GM19455 (cell line): ENCODE results near the gene CDH20.

ENCODE experiments used
- ATAC-seq: cut with Tn5 transposase; IDR thresholded peaks from one replicate; pipeline ENCODE4 v1.9.1; 2021; ENCODE audit not compliant: unreplicated experiment

Gene CDH20

DNA sequence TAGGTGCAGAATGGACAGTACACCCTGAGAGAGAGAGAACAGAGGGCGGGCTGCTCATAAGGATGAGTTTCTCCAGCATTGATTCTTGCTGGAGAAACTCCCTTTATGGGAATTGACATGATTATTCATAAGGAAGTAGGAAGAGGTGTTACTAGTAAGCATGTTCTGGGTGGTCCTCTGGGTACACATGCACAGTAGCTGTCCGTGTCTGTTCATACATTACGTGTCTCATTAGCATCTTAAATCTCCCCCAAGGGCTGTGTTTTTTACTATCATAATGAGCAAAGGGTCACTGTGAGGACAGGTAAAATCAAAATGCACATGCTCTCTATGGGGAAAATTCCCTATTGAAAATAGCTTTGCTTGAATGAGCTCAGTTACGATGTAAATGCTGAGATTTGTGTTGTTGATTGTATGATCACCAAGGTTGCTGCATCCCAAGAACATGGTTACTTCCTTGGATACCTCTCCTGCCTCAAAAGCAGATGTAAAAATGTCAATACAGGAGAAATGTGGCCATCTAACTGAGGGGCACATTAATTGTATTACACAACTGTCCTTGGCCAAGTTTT lies 238.9 kb downstream of the CDH20 start:
- ATAC-seq = no peak

DNA sequence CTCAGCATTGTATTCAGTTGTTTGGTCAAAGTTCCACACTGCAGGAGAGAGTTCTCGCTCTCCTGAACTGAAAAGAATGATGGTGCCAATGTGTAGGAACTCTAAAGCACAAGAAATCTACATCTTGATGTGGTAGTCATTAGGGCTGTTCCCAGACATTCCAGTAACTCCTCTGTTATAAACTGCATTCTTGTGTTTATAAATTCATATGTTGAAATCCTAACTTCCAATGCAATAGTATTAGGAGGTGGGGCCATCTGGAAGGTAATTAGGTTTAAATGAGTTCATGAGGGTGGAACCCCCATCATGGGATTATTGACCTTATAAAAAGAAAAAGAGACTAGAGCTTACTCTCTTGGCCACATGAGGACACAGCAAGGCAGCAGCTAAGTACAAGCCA lies 239.6 kb downstream of the CDH20 start:
- ATAC-seq = no peak

DNA sequence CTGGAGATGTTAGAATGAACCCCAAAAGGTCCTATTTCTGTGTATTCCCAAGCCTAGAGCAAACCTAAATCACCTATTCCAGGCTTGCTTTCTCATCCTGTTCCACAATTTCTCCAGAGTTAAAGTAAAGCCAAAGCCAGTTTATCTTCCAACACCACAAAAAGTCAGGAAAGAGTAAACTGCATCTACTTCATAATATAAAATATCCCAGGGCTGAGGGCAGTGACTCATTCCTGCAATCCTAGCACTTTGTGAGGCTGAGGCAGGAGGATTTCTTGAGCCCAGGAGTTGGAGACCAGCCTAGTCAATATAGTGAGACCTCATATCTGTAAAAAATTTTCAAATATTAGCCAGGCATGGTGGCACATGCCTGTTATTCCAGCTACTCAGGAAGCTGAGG lies 241.4 kb downstream of the CDH20 start:
- ATAC-seq = no peak

DNA sequence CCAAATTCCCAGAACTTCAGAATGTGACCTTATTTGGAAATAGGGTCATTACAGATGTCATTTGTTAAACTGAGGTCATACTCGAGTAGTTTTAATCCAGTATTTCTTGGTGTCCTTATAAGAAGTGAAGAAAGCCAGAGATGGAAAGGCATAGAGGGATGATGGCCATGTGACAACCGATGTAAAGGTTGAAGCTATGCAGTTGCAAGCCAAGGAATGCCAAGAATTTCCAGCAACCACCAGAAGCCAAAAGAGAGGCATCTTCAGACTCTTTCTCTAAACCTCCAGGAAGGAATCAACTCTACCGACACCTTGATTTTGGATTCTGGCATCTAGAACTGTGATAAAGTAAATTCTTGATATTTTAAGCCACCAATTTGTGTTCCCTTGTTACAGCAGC lies 242.2 kb downstream of the CDH20 start:
- no peak for ATAC-seq

DNA sequence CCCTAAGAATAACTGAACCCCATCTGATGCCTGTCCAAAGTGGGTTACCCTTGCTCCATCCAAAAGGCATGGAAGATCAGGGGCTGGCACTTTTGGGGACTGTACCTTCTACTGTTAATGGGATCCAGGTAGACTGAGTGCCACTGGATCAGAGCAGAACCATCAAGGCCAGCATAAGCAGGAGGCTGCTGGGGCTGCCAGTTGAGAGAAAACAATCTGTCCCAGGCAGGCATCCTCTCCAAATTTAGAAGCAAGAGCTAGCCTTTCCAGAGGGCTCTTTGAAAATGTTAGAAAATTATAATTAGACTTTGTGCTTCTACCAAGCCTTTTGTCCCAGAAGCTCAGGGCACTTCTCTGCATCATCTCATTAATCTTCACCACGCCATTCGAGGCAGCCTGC lies 245.6 kb downstream of the CDH20 start:
- no peak for ATAC-seq

DNA sequence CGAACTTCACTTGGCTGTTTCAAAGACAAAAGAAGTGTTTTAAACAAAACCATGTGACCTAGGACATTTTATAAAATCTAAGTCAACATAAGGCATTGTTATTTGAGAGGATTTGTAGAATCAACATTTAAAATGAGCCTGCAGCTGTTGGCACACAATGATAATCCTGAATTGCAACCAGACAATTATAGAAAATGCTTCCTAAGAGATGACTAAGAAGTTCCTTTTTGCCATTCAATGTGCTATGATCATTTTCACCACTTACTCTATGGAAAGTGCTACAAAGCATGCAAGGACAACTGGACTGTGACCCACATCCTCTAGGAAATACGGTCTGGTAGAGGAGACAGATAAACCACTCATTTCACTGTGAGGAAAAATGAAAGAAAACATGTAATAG lies 246.4 kb downstream of the CDH20 start:
- no peak for ATAC-seq

DNA sequence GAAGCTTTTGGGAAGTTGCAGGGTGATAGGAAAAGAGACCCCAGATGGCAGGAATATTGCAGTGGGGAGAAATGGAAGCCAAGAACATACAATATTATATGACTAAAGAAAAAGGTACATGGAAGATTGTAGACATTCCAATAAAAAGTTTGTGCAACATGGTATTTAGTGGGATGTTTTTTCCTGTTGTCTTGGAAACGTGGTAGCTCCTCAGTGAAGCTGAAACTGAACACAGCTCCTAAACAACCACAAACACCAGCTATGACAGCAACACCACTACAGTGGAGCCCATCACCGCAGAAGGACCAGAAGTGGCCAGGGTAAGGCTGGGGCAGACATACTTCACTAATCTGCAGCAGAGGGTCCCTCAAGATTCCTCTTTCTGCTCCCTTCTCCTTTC lies 246.8 kb downstream of the CDH20 start:
- ATAC-seq = no peak

DNA sequence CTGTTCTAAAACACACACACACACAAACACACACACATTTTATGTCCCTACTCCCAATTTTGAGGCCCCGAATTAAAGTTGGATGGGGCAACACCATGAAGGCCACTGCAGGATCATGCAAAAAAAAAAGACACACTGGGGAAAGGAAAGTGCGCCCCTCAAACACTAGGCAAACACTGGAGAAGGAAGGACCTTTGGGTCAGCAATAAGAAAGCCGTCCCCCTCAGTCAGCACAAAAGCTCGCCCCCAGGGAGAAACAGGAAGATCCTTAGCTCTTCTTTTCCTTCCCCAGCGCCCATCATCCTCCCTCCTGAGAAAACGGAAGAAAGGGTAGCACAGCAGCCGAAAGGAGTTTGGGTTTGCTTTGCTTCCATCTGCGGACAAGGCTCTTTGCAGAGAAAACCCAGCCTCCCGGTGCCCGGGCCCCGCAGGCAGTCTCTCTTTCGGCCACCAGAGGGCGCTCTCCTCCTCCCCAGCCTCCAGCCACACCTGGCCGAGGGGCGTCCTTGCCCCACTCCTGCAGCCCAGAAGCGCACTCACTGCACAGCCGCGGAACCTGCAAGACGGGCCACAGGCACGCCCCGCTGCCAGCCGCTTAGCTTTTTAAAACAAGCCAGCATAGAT lies 248.5 kb downstream of the CDH20 start:
- peak; percentile 92 for ATAC-seq

DNA sequence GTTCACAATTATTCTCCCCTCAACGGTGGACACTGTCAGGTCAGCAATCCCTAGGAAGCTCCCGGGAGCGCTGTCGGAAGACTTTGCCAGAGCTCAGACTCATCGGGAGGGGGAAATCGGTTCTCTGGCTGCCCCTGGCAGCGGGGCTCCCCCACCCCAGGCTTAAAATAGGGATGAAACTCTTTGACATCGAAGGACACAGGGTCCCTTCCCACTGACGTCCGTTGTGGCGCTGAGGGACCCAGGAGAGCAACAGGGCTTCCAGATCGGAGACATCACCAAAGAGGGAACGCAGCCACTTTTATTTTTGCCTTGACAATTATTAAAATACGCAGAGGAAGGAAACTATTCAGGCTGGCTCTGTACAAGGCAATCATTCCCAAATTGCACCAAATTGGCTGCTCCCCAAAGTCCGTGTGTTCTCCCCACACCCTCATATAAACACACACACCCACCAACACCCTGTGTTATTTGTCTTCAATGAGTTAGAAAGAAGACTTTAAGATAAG lies 249.0 kb downstream of the CDH20 start:
- ATAC-seq = no peak

DNA sequence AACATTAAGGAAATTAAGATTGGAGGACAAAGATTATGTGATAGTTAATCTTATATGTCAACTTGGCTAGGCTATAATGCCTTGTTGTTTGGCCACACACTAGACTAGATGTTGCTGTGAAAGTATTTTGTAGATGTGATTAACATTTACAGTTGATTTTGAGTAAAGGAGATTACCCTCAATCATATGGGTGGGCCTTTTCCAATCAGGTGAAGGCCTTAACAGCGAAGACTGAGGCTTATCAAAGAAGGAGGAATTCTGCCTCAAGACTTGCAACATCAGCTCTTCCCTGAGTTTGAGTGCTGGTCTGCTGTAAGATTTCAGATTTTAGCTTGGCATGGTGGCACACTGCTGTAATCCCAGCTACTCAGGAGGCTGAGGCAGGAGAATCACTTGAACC lies 250.3 kb downstream of the CDH20 start:
- no peak for ATAC-seq

DNA sequence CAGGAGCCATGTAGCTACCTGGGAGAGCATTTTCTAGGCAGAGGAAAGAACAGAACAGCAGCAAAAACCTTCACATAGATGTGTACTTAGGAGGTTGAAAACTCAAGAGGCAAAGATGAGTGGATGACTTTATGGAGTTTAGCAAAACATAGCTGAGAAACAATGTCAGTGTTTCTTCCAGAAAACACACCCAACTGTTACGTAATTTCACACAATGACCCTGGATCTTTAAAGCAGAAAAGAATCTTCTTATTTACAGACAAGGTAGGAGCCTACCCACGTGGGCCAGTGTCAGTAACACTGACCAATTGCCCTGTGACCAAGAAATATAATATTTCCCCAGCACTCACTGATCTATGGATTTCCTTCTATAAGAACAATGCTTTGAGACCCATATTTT lies 254.6 kb downstream of the CDH20 start:
- no peak for ATAC-seq

DNA sequence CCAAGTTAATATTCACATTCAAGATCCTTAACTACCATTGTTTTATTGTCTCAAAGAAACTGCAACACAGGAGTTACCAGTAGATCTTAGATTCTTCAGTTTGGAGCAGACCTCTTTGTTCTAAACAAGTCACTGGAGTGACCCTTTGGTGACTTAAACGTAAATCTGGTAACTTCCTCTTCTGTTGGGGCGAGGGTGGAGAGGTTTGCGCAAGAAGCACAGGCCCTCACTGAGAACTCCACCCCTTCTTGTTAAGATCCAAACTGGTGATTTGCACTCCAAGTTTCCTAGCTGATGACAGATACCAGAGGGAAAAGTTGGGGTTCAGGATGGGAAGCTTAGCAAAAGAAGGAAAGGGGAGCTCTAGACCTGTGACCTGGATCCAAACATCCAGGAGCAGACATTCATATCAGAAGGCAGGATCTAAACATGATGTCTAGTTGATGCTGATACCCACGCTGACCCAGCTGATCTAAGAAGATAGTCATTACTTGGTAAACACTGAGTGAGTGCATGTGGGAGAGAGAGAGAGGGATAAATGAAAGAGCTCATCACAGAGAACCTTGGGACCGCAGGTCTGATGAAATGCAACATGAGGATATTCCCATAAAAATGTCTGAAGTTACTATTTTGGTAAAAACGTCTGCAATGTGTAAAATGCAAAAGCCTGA lies 256.0 kb downstream of the CDH20 start:
- no peak for ATAC-seq

DNA sequence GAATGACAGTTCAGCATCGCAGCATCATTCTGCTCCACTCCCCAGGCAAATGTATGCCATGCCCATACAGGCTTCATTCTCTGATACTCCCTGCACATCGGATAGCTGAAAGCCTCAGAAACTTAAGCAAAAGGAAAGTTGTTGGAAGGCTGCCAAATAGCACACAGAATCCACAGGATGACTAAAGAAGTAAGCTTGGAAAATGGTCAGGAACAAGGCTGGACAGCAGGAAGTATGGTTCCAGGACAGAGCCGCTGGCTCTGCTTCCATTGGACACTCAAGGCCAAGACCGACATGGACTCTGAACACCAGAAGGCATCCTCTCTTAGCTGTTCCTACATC lies 256.5 kb downstream of the CDH20 start:
- ATAC-seq = no peak

DNA sequence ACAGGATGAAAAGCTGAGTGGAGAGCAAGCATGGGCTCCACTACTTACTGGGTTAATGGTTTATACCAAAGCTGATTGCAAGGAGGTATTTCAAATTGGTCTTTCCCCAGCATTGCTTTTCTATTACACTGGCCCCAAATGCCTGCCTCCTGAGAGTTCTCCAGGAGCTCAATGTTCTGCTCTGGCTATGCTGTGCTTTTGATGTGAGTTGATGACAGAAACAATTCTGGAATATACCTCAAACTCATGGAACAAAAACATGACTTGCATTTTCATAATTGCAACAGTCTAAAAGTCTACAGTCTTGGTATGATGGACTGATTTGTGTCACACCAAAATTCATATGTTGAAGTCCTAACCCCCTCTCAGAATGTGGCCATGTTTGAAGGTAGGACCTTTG lies 258.0 kb downstream of the CDH20 start:
- ATAC-seq = no peak

DNA sequence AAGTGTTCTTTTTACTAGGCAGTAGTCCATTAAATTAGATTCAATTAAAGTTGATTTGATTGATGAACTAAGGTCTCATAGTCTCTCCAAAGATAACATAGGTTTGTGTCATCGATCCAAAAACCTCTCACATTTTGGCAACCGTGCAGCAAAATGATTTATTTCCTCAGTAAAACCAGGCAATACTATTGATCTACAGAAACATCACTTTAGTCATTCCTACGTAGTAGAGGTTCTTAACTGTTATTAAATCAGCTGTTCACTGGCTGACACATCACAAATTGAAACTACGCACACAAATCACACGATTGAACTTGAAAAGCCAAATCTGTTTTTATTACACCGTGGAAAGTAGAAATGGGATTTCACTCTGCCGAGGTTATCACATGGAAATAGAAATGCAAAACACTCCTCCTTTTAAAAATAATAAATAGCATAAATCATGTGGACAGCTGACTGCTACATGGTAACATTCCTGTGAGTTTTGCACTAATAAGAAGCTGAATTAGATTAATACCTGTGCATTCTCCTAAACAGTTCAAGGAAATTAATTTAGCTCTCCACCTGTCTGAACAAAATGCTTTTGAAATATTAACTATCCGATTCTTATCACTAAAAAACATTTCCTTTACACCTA lies 262.5 kb downstream of the CDH20 start:
- no peak for ATAC-seq

DNA sequence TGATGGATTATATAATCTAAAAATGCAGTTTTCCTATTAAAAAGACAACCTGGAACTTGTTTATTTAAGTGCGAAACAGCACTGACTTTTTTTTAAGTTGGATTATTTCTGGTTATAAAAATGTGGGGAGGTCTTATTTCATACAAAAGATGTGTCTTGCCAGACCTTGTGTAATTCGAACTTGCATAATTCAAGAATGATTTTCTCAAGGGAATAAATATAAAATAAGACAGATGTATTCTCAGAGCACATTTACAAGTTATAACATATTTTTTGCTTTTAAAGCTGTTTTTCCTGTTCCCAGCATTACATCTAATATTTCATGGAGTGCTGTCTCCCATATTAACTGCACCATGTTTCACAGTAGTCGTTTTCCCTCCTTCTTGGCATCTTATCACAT lies 263.1 kb downstream of the CDH20 start:
- no peak for ATAC-seq

DNA sequence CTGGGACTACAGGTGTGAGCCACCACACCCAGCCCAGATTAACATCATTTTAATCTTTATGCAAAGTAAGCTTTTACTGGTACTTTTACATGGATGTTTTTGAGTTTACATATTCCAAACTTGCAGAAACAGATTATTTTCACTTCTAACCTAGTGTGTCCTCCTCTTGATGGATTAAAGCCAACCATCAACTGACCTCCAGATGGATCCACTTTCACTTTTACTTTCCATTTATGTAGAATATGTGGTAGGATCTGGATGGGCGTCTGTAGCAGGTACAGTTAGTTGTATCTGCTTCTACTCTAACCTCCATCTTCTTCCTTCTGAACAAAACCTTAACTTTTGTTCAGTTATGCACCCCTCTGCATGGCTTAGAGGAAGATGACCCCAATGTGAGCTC lies 264.1 kb downstream of the CDH20 start:
- ATAC-seq = no peak

DNA sequence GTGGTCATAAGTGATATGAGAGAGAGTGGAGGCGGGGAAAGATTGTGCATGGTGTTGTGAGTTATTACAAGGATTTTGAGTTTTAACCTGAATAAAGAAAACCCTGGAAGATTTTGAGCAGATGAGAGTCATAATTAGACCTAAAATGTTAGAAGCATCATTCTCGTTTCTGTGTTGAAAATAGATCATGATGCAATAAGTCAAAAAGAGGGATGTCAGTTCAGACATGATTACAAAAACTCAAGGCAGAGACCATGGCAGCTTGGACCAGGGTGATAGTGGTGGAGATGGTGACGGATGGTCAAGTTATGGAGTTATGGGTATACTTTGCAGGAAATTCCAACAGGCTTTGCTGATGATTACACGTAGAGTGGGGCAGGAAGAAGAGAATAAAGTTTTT lies 267.2 kb downstream of the CDH20 start:
- no peak for ATAC-seq

DNA sequence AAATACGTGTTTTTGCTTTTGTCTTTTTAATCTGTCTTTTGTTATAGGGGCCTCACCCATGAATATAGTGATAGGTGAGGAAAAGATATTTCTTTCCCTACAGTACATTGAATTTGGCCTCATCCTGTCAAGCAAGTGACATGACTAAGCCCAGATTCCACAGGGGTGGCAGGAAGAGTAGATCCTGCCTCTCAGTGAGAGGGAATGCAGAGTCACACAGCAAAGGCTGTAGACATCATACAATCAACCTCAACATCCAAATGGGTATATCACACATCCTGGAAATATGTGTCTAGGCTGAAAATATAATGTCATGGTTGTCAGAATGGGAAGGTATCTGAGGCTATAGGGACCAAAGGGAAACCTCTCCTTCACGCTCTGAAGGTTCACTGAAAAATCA lies 269.6 kb downstream of the CDH20 start:
- ATAC-seq = no peak
